Measurements from ENCODE around the gene FSTL4. TPM values are rescaled to one million over a fixed set of nuclear protein-coding genes. Genes with fewer than 3 reads are reported as not detected.
"Not testable (repeated sequence)": the region's sequence is repeated elsewhere in the genome, so short reads cannot be mapped to it uniquely, and the experiment has no call there.

Gene FSTL4
- total RNA-seq, 2 donors from 2014 or later, result not detected

DNA sequence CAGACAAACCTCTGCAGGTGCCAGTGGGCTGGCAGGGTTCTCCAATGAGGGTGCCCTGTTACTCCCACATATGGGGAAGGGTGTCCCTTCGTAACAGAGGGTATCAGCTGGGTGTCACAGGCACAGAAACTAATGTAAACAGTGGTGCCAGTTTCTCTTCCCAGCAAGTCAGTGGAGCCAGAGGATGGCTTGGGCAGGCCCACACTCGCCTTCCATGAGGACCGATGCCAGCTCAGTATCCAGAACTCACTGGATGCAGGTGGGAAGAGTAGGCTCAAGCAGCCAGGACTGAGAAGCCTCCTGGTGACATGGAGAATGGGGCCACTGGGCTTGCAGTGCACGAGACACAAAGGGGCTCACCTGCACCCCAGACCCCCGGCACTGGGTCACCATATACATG, 30.4 kb downstream of the FSTL4 start:
- Mint-ChIP-seq H3K27ac (no peak overlapping the region), H3K9me3 (no peaks in the 10 kb centered on the region), H3K36me3 (no peaks in the 10 kb centered on the region)
- DNase-seq (ENCODE audit: low spot score in 2 of 2), result no peak
- ATAC-seq, result no peak

GRCh38 chr5:133581348-133581747, 31.0 kb downstream of the FSTL4 start:
- DNase-seq (ENCODE audit: low spot score in 2 of 2), result no peak
- Mint-ChIP-seq H3K27ac (no peak overlapping the region), H3K9me3 (no peaks in the 10 kb centered on the region), H3K36me3 (no peaks in the 10 kb centered on the region)
- no peak for ATAC-seq

DNA sequence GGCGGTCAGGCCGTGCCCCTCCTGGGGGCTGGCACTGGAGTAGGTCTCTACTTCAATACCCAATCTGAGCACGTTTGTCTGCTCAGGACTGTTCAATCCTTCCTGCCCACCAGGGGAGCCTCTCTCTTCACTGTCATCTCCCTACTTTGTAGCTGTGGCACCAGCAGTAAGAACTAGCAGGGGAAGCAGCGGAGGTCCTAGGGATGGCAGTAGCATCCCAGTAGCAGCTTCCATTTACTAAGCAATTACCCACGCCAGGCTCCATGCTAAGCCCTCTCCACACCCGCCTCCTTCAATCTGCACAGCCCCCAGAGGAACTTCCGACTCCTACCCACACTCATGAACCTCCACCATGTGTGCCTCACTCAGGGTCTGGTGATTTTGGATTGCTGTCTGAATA, 31.7 kb downstream of the FSTL4 start:
- no peaks in the 10 kb centered on the region for H3K9me3 Mint-ChIP-seq
- ATAC-seq, result no peak
- no peak overlapping the region for H3K27ac Mint-ChIP-seq
- no peak for DNase-seq (ENCODE audit: low spot score in 2 of 2)
- no peaks in the 10 kb centered on the region for H3K36me3 Mint-ChIP-seq

DNA sequence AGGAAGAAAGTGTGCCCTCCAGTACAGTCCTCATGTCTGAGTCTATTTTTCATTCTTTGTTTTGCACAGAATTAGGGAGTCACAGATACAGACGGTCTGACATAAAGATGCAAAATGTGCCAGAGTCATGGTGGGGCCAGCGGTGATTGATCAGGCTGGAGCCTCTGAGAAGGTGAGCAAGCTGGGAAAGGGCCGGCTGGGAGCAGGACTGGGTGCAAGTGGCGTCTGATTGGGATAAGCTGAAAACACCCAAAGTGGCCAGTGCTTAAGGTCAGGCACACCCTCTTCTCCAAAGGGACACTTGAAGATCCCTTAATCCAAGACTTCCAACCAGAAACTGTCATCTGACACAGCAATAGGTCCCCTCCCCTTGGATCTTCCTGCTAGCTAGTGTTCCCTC, 32.6 kb downstream of the FSTL4 start:
- H3K36me3 Mint-ChIP-seq, result no peaks in the 10 kb centered on the region
- H3K9me3 Mint-ChIP-seq, result no peaks in the 10 kb centered on the region
- H3K27ac Mint-ChIP-seq, result no peak overlapping the region
- ATAC-seq (no peak), DNase-seq (ENCODE audit: low spot score in 2 of 2) (no peak)

- no peak overlapping the region for H3K27ac Mint-ChIP-seq
- H3K36me3 Mint-ChIP-seq, result no peaks in the 10 kb centered on the region
- H3K9me3 Mint-ChIP-seq, result peaks cover 0 to 10% of the 10 kb centered on the region in 2 donors
- DNase-seq (ENCODE audit: low spot score in 2 of 2) (no peak), ATAC-seq (no peak)
Observed at GRCh38 chr5:133569347-133569746, 43.0 kb downstream of the FSTL4 start.

- no peak overlapping the region for H3K27ac Mint-ChIP-seq
- peak in 1 of 2 donors; percentile 10 for DNase-seq (ENCODE audit: low spot score in 2 of 2)
- no peak for ATAC-seq
- H3K9me3 Mint-ChIP-seq, result no peaks in the 10 kb centered on the region
- H3K36me3 Mint-ChIP-seq, result no peaks in the 10 kb centered on the region
Observed at GRCh38 chr5:133565993-133566392, 46.3 kb downstream of the FSTL4 start.

- DNase-seq (ENCODE audit: low spot score in 2 of 2) (no peak), ATAC-seq (peak; percentile 66 to 91)
- Mint-ChIP-seq H3K36me3 (no peaks in the 10 kb centered on the region), H3K9me3 (no peaks in the 10 kb centered on the region), H3K27ac (no peak overlapping the region)
Observed at GRCh38 chr5:133564921-133565565, 47.3 kb downstream of the FSTL4 start.

DNA sequence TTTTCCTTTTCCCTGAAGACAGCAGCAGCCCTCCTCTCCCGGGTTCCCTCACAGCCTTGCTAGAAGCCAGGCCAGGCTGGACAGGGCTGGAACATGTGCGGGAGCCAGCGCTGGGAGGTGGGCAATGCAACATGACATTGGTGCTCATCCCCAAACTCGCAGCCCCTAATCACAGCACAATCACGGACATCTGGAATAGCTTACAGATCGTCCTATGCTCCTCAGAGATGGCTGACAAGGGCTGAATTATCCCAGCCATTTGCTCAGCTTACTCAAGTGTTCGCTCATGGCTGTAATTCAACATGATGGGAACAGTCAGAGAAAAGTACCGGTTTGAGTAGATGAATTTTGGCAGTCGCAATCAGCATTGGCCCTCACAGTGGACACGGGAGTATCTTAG, 49.8 kb downstream of the FSTL4 start:
- DNase-seq (ENCODE audit: low spot score in 2 of 2) (no peak), ATAC-seq (no peak)
- Mint-ChIP-seq H3K36me3 (no peaks in the 10 kb centered on the region), H3K9me3 (no peaks in the 10 kb centered on the region), H3K27ac (no peak overlapping the region)

DNA sequence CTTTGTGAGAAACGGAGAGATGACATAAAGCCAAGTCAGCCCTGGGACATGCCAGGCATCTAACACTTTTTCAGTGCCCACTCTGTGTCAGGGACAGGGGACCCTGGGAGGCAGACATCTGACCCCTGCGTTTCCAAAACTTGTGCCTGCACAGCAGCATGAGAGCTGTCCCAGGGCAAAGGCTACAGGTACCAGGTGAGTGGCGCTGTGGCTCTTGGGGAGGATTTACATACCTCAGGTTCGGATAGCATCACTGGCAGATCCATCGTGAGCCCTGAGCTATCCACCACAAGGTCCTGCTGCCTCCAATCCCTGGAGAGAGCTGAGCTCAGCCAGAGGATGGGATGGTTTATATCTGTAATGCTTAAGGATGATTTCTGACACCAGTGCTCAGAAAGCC, 52.4 kb downstream of the FSTL4 start:
- Mint-ChIP-seq H3K9me3 (no peaks in the 10 kb centered on the region), H3K36me3 (no peaks in the 10 kb centered on the region), H3K27ac (no peak overlapping the region)
- no peak for DNase-seq (ENCODE audit: low spot score in 2 of 2)
- no peak for ATAC-seq

GRCh38 chr5:133556551-133556950, 55.8 kb downstream of the FSTL4 start:
- DNase-seq (ENCODE audit: low spot score in 2 of 2), result no peak
- ATAC-seq, result no peak
- no peaks in the 10 kb centered on the region for H3K36me3 Mint-ChIP-seq
- no peak overlapping the region for H3K27ac Mint-ChIP-seq
- H3K9me3 Mint-ChIP-seq, result no peaks in the 10 kb centered on the region

DNA sequence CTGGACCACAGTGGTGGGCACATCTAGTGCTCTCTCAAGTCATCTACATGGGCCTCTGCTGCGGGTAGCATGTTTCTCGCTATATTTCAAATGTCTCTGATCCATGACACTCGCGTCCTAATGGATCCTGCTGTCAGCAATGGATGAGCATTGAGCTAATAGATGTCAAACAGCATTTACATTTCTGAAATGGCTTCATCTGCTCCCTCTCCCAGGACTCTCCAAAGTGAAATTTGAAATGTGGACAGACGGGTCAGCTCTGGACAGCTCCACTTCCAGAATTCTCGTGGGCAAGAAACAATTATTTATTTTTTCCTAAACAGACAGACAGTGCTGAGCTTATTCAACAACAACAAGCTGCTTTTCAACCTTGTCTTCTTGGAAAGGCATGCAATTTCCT, 58.1 kb downstream of the FSTL4 start:
- no peak for DNase-seq (ENCODE audit: low spot score in 2 of 2)
- H3K9me3 Mint-ChIP-seq, result no peaks in the 10 kb centered on the region

GRCh38 chr5:133552925-133553525, 59.3 kb downstream of the FSTL4 start:
- no peak overlapping the region for H3K27ac Mint-ChIP-seq
- H3K36me3 Mint-ChIP-seq, result no peaks in the 10 kb centered on the region
- DNase-seq (ENCODE audit: low spot score in 2 of 2) (peak; percentile 59 to 67), ATAC-seq (peak; percentile 73 to 76)
- no peaks in the 10 kb centered on the region for H3K9me3 Mint-ChIP-seq

More for the DNA sequence above, 58.1 kb downstream of the FSTL4 start:
- Mint-ChIP-seq H3K36me3 (no peaks in the 10 kb centered on the region), H3K27ac (peak overlapping the region in 1 of 2 donors; percentile 57)
- no peak for ATAC-seq

DNA sequence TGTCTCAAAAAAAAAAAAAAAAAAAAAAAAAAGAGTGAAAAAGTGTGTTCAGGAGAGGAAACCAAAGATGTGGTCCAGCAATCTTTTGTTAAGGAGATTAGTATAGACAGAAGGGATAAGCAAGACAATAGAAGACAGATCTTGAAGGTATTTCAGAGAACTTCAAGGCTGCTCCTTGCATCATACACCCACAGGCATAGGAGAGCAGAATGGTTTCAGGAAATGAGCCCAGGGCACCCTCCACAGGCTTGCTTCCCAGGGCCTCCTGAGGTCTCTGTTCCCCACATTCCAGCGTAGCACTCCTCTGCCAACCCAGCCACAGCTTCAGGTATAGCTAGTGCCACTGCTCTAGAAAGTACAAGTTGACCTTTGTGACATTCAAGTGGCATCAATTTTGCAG, 65.8 kb downstream of the FSTL4 start:
- Mint-ChIP-seq H3K27ac (no peak overlapping the region), H3K9me3 (peaks cover 0 to 4% of the 10 kb centered on the region in 2 donors), H3K36me3 (no peaks in the 10 kb centered on the region)
- ATAC-seq (no peak), DNase-seq (ENCODE audit: low spot score in 2 of 2) (no peak)

DNA sequence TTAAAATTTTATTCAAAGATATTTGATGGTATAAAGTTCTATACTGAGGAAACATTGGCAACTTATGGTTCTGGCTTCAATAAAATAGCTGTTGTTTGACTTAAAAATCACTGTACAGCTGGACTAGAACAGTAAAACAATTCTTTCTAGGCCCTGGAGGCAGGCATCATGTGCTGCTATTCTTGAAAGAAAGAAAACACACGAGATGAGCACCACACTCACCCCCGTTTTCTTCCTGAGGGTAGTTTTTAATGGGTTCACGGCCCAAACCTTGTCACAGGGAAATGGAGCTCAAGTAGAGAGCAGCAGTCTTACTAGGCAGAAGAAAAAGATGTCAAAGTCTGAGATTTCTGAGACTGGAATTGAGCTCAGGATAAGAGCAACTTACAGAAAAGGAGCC, 68.0 kb downstream of the FSTL4 start:
- H3K36me3 Mint-ChIP-seq, result no peaks in the 10 kb centered on the region
- peaks cover 0 to 4% of the 10 kb centered on the region in 2 donors for H3K9me3 Mint-ChIP-seq
- no peak for ATAC-seq
- no peak overlapping the region for H3K27ac Mint-ChIP-seq
- DNase-seq (ENCODE audit: low spot score in 2 of 2), result no peak

DNA sequence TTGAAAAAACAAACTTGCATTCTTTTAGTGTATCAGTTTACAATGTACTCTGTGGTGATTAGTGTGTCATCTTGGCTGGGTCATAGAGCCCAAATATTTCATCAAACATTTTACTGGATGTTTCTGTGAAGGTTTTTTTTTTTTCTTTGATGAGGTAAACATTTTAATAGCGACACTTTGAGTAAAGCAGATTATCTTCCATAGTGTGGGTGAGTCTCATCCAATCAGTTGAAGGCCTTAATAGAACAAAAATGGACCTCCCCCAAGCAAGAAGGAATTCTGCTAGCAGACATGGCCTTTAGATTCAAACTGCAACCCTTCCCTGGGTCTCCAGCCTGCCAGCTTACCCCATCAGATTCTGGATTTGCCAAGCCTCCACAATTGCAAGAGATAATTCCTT, 72.5 kb downstream of the FSTL4 start:
- DNase-seq (ENCODE audit: low spot score in 2 of 2) (no peak), ATAC-seq (no peak)
- Mint-ChIP-seq H3K36me3 (no peaks in the 10 kb centered on the region), H3K27ac (no peak overlapping the region), H3K9me3 (no peaks in the 10 kb centered on the region)

DNA sequence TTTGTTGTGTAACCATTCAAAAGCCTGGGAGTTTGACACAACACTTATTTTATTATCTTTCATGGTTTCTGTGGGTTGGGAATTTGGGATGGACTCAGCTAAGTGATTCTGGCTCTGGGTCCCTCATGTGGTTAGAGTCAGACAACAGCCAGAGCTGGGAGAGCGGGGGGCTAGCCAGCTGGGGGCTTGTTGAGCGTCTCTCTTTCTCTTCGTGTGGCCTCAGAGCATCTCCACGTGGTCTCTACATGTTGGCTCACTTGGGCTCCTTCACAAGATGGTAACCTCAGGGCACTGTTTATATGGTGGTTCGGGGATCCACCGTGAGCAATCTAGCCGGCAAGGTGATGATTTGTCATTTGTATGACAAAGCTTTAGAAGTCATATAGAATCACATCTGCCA, 73.6 kb downstream of the FSTL4 start:
- DNase-seq (ENCODE audit: low spot score in 2 of 2), result no peak
- no peaks in the 10 kb centered on the region for H3K36me3 Mint-ChIP-seq
- H3K9me3 Mint-ChIP-seq, result no peaks in the 10 kb centered on the region
- H3K27ac Mint-ChIP-seq, result no peak overlapping the region
- ATAC-seq, result no peak

- H3K27ac Mint-ChIP-seq; H3K36me3 Mint-ChIP-seq; H3K9me3 Mint-ChIP-seq; DNase-seq (ENCODE audit: low spot score in 2 of 2); ATAC-seq: not testable (repeated sequence)
Observed at GRCh38 chr5:133535241-133535929, 77.0 kb downstream of the FSTL4 start.

DNA sequence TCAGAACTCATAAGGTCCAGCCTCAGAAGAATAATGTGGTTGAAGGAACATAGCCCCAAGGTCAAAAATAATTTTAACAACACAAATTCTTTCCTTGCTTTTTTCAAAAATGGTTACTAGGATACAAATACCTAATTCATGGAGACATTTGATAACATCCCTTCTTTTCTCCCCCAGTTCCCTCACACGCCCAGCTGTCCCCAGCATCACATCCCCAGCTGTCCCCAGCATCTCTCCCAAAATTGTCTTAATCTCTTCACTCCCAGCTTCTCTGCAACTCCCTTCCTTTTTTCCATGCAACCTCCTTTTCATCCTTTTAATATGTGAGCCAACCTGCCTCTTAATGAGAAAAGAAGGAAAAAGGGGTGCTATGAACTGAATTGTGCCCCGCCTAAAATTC, 77.8 kb downstream of the FSTL4 start:
- Mint-ChIP-seq H3K27ac (no peak overlapping the region), H3K36me3 (no peaks in the 10 kb centered on the region), H3K9me3 (no peaks in the 10 kb centered on the region)
- DNase-seq (ENCODE audit: low spot score in 2 of 2), result no peak
- no peak for ATAC-seq
